HG03196 (cell line): ENCODE results near the gene INAFM2.

Experiments
- ATAC-seq: cut with Tn5 transposase; IDR thresholded peaks from one replicate; pipeline ENCODE4 v1.9.1; 2021; ENCODE audit not compliant: unreplicated experiment

The INAFM2 gene

GRCh38 chr15:40323239-40323952, at the start of gene INAFM2:
Gene INAFM2, plus strand, starts transcription at chr15:40323692. Its CDS starts 364 bp downstream, at chr15:40324056.
- ATAC-seq = peak; percentile 89

- ATAC-seq = no peak
Measured at GRCh38 chr15:40274350-40275274, 48.9 kb upstream of the INAFM2 start.

GRCh38 chr15:40275523-40275922, 48.0 kb upstream of the INAFM2 start:
- ATAC-seq = no peak

GRCh38 chr15:40275954-40276353, 47.5 kb upstream of the INAFM2 start:
- no peak for ATAC-seq

GRCh38 chr15:40276927-40277326, 46.6 kb upstream of the INAFM2 start:
- no peak for ATAC-seq

GRCh38 chr15:40277471-40277870, 46.0 kb upstream of the INAFM2 start:
- ATAC-seq = no peak

- ATAC-seq = no peak
Measured at GRCh38 chr15:40278026-40278425, 45.5 kb upstream of the INAFM2 start.

- no peak for ATAC-seq
Measured at GRCh38 chr15:40279437-40280141, 43.9 kb upstream of the INAFM2 start.

- ATAC-seq = no peak
Measured at GRCh38 chr15:40280260-40281056, 43.0 kb upstream of the INAFM2 start.

GRCh38 chr15:40281057-40281800, 42.3 kb upstream of the INAFM2 start:
- no peak for ATAC-seq

GRCh38 chr15:40281801-40282146, 41.7 kb upstream of the INAFM2 start:
- no peak for ATAC-seq

- no peak for ATAC-seq
Measured at GRCh38 chr15:40282147-40282868, 41.2 kb upstream of the INAFM2 start.

GRCh38 chr15:40282869-40283614, 40.5 kb upstream of the INAFM2 start, which contains the start of gene ANKRD63:
Gene ANKRD63, minus strand, starts transcription at chr15:40283064. Its CDS starts 478 bp downstream, at chr15:40282586.
- no peak for ATAC-seq

- ATAC-seq = no peak
Measured at GRCh38 chr15:40283615-40284300, 39.7 kb upstream of the INAFM2 start.

GRCh38 chr15:40285151-40285550, 38.3 kb upstream of the INAFM2 start:
- ATAC-seq = no peak

GRCh38 chr15:40285554-40286011, 37.9 kb upstream of the INAFM2 start:
- ATAC-seq = no peak

GRCh38 chr15:40286061-40286532, 37.4 kb upstream of the INAFM2 start:
- ATAC-seq = no peak

- no peak for ATAC-seq
Measured at GRCh38 chr15:40286794-40287193, 36.7 kb upstream of the INAFM2 start.
